HG03060 (cell line): ENCODE results near the gene MEMO1.
"Not testable (repeated sequence)": the region's sequence is repeated elsewhere in the genome, so short reads cannot be mapped to it uniquely, and the experiment has no call there.

Experiments
- ATAC-seq: cut with Tn5 transposase; IDR thresholded peaks from one replicate; pipeline ENCODE4 v1.9.1; 2021; ENCODE audit warnings: low read depth, moderate number of reproducible peaks; ENCODE audit not compliant: unreplicated experiment

MEMO1 gene

GRCh38 chr2:31859959-31860358, 150.8 kb downstream of the MEMO1 start:
- no peak for ATAC-seq

- ATAC-seq = no peak
These were observed 157.3 kb downstream of the MEMO1 start for GRCh38 chr2:31853521-31853920.

GRCh38 chr2:31842150-31842549, 168.7 kb downstream of the MEMO1 start:
- not testable (repeated sequence) for ATAC-seq

- no peak for ATAC-seq
These were observed 175.4 kb downstream of the MEMO1 start for GRCh38 chr2:31835450-31835849.

GRCh38 chr2:31832363-31832762, 178.4 kb downstream of the MEMO1 start:
- ATAC-seq = no peak

GRCh38 chr2:31831585-31831984, 179.2 kb downstream of the MEMO1 start:
- no peak for ATAC-seq

GRCh38 chr2:31828891-31829290, 181.9 kb downstream of the MEMO1 start:
- no peak for ATAC-seq

GRCh38 chr2:31823558-31823957, 187.2 kb downstream of the MEMO1 start:
- ATAC-seq = no peak

GRCh38 chr2:31822587-31822986, 188.2 kb downstream of the MEMO1 start:
- ATAC-seq = no peak
